ENCODE data around the gene STAC2. TPM values are rescaled to one million over a fixed set of nuclear protein-coding genes. Genes with fewer than 3 reads are reported as not detected.

The STAC2 gene
- total and polyA plus RNA-seq, 2 of the 13 experiments (the other 11 are each of a cell fraction or from before 2014, with no cell fraction given) = not detected

- TF ChIP-seq ZNF354B (CRISPR knock-in tag; IDR thresholded peaks at IDR 0.05) (peak; percentile 68; the same call in 1 of the 2 replicates), FOSL2 (CRISPR knock-in tag; IDR thresholded peaks at IDR 0.05) (peak; percentile 39; the same call in 1 of the 2 replicates), ETV6 (CRISPR knock-in tag; conservative IDR thresholded peaks at IDR 0.05) (no peak; the same call in 1 of the 2 replicates), NR3C1 (CRISPR knock-in tag; IDR thresholded peaks at IDR 0.05) (peak; percentile 46), PAX8 (CRISPR knock-in tag; IDR thresholded peaks at IDR 0.05; ENCODE audit: borderline replicate concordance) (peak; percentile 98; the same call in 1 of the 2 replicates), CCAR2 (optimal IDR thresholded peaks at IDR 0.05; ENCODE audit: low read depth, low read length) (peak; percentile 21), ZNF234 (CRISPR knock-in tag; conservative IDR thresholded peaks at IDR 0.05) (peak; percentile 90), THAP11 (CRISPR knock-in tag; IDR thresholded peaks at IDR 0.05) (peak; percentile 68)
Measured at GRCh38 chr17:39200070-39200879, 25.5 kb downstream of the STAC2 start, which contains the start of gene RPL19 (continued).

- ChIA-PET POLR2A (interaction anchor here (0.6 to 1.6 kb wide), 39 partner anchors 9 to 705 kb away, joined by 3 to 28 read pairs (median 5); partner anchors contain the start of genes CDK12, CWC25, FBXL20 and LASP1), CTCF (ENCODE audit: low intra/inter-chr PET ratio, low total read pairs) (no interaction called here)
- peaks cover 23% of the 10 kb centered on the region for H3K79me2 ChIP-seq (ENCODE audit: insufficient read depth, low read length)
- H3K4me1 ChIP-seq (ENCODE audit: insufficient read depth, low read length) = peaks cover 59% of the 10 kb centered on the region
- DNase-seq (ENCODE audit: low spot score) (peak; percentile 96), ATAC-seq (peak; percentile 61), FAIRE-seq (peak; percentile 99)
- BruUV-seq (replicated peaks) = no TSS peak
- in situ Hi-C loops (cut with HindIII; ENCODE audit: extremely low pct_ligation_motif_present, low pct_unique_long_range_greater_than_20kb) = no loop called here
- H3K9me3 ChIP-seq (ENCODE audit: low read length) = no peaks in the 10 kb centered on the region
- peak overlapping the region; percentile 97 for H3K27ac ChIP-seq (ENCODE audit: extremely low read length, insufficient read depth, low read length)
- H3K9ac ChIP-seq (ENCODE audit: insufficient read depth, low read depth, low read length) = peak overlapping the region; percentile 98
- no peaks in the 10 kb centered on the region; a peak in 1 of 5 replicates for H3K27me3 ChIP-seq (ENCODE audit: control insufficient read depth in 1 of 2, insufficient read depth in 2 of 2, low read length in 2 of 2)
- intact Hi-C loops (cut with micrococcal nuclease; ENCODE audit: unreplicated experiment) = no loop called here
- peaks cover 23 to 30% of the 10 kb centered on the region in 2 experiments for H3K36me3 ChIP-seq (replicated peaks in 1 of 2; ENCODE audit: control insufficient read depth in 1 of 2, insufficient read depth in 2 of 2, low read length in 2 of 2)
- H3K4me3 ChIP-seq (replicated peaks in 1 of 3; ENCODE audit: insufficient read depth in 1 of 3, low read depth in 2 of 3, low read length in 3 of 3) = peak overlapping the region; percentile 65 to 92 (median 77)
- H3K4me2 ChIP-seq (ENCODE audit: low read depth, low read length) = peak overlapping the region; percentile 94
- WGBS (ENCODE audit: low lambda C conversion rate) = under 1% methylated on average over 10 of the region's 10 CpGs
- H2AFZ ChIP-seq (ENCODE audit: low read length) = peak overlapping the region; percentile 100
- peaks cover 23% of the 10 kb centered on the region for H4K20me1 ChIP-seq (ENCODE audit: insufficient read depth, low read length)
- TF ChIP-seq NFE2L2 (IDR thresholded peaks at IDR 0.05; ENCODE audit: low read length) (no peak), NFYC (CRISPR knock-in tag; IDR thresholded peaks at IDR 0.05) (0 out of 2 replicates have a peak, but pooled peaks have one; percentile 22), ZNF788 (CRISPR knock-in tag; IDR thresholded peaks at IDR 0.05; ENCODE audit: borderline replicate concordance) (peak; percentile 5; the same call in 1 of the 2 replicates), KAT8 (CRISPR knock-in tag; IDR thresholded peaks at IDR 0.05) (peak; percentile 92), ZNF609 (CRISPR knock-in tag; IDR thresholded peaks at IDR 0.05; ENCODE audit: borderline replicate concordance) (no peak; the same call in 1 of the 2 replicates), NAIF1 (CRISPR knock-in tag; IDR thresholded peaks at IDR 0.05; ENCODE audit: borderline replicate concordance) (peak; percentile 88), ZEB1 (IDR thresholded peaks at IDR 0.05; ENCODE audit: insufficient replicate concordance, low read depth) (peak; percentile 57), TCF7 (IDR thresholded peaks at IDR 0.05; ENCODE audit: low read depth) (no peak), ZNF792 (CRISPR knock-in tag; IDR thresholded peaks at IDR 0.05) (0 out of 2 replicates have a peak, but pooled peaks have one; percentile 5), ZNF501 (CRISPR knock-in tag; IDR thresholded peaks at IDR 0.05) (peak; percentile 73), ZNF33A (CRISPR knock-in tag; IDR thresholded peaks at IDR 0.05; ENCODE audit: borderline replicate concordance) (0 out of 2 replicates have a peak, but pooled peaks have one; percentile 80)
Measured at GRCh38 chr17:39199820-39200069, 26.0 kb downstream of the STAC2 start.
